Activated T-helper 9 cell treated with anti-CD3 and anti-CD28 coated beads, Interleukin-2, amount 50 U/mL, for 16 hours (primary cell): ENCODE results near the gene PDCD1.
"Not testable (repeated sequence)": the region's sequence is repeated elsewhere in the genome, so short reads cannot be mapped to it uniquely, and the experiment has no call there.

Experiments used
- DNase-seq: peaks from one replicate; pipeline ENCODE4 v3.0.0-alpha.2; 2020; ENCODE audit warnings: low read depth

The PDCD1 gene

DNA sequence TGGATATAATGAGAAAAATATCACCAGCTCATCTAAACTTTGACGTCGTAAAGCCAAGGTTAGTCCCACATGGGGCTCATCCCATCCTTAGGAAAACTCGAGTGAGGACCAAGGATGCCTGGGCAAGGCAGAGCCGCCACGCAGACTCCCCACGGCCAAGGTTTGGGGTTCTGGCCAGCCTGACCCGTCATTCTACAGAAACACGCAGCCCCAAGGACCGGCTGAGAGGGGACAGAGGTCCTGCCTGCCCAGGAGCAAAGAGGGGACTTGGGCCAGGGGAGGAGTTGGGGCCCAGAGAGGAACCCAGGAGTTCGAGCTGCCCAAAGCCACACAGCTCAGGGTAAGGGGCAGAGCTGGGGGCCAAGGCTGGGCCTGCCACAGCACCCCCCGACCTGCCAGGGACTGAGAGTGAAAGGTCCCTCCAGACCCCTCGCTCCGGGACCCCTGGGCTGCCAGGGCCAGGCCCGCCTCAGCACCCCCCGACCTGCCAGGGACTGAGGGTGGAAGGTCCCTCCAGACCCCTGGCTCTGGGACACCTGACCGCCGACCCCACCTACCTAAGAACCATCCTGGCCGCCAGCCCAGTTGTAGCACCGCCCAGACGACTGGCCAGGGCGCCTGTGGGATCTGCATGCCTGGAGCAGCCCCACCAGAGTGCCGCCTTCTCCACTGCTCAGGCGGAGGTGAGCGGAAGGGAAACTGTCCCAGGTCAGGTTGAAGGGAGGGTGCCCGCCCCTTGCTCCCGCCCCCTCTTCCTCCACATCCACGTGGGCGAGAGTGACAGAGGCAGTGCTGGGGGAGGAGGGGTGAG lies at the start of gene PDCD1:
TSS of gene PDCD1 (minus strand) at position 689 of the 811 bp plus-strand sequence. CDS start at position 633, 56 bp downstream.
- DNase-seq: peak; percentile 66

DNA sequence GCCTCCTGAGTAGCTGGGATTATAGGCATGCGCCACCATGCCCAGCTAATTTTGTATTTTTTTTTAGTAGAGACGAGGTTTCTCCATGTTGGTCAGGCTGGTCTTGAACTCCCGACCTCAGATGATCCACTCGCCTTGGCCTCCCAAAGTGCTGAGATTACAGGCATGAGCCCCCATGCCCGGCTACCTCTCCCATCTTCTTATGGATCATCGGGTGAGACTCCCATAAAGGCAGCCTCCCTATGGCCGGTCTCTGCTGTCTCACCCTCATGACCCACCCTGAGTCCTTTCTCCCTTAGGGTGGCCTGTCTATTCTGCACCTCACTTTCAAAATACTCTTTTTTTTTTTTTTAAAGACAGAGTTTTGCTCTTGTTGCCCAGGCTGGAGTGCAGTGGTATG lies 49.1 kb upstream of the PDCD1 start:
- DNase-seq: not testable (repeated sequence)

DNA sequence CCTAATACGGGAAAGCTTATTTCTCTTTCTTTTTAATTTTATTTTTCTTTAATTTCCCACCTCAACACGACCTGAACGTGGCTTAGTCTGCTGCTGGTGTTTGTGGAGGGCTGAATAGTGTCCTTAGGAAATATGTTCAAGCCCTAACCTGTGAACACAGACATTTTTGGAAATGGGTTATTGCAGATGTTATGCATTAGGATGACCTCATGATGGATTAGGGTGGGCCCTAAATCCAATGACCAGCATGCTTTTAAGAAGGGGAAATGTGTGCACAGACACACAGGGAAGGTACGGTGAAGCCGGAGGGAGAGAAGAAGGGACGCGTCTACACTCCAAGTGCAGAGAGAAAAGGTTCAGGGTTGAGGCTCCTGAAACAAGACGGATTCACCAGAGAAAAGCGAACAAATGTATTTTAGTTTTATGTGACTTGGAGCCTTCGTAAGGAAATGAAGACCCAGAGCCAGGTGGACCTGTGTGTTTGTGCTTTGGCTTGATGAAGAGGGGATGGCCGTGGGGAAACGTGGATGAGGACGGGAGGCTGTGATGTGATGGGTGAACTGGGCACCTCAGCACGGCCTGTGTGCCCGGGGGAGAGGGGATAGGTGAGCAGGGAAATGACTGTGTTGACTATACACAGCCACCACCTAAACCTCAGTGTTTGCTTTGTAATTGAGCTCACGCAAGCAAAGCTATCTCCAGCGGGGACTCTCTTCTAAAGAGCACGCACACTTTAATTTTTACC lies 48.3 kb upstream of the PDCD1 start:
- no peak for DNase-seq

DNA sequence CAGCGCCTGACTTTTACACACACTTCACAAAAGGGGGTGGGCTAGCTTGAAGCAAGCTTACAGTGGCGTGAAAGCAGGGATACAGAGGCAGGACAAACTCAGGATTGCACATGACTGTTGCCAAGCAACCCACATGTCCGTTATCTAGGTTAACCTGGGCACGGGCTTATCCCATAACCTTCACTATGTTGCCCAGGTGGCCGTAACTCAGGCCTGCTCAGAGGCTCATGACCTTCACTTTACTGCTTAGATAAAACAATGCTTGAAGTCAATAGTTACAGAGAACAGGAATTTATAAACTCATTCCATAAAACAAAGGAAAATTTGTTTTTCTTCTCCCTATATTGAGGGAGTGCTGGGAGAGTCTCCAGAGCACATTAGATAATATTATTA lies 47.7 kb upstream of the PDCD1 start:
- not testable (repeated sequence) for DNase-seq

DNA sequence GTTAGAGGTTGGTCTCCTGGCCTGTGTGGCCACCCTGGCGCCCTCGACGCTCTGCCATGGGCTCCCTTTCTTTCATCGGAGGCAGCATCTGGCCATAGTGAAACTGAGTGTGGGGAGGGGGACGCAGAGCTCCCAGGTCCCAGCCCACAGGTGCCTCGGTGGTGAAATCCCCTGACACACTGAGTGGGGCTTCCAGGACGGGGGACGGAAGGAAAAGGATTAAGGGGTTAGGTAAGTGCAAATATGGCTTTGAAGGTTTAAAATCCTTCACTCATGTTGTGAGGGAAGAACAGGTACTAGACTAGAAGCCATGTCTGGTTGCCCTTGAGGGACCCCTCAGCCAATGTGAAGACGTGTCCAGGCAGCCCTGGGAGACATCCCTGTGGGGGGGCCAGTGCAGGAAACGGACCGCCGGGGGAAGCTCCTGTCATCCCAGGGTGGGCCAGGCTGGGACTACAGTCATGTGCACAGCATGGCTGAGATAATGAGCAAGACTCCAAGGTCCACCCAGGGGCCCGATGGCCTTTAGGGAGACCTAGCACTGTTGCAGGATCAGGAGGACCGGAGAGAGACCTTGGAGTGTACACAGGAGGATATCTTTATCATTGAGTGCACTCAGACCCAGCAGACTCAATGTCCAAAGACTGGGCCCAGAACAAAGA lies 47.2 kb upstream of the PDCD1 start:
- no peak for DNase-seq

DNA sequence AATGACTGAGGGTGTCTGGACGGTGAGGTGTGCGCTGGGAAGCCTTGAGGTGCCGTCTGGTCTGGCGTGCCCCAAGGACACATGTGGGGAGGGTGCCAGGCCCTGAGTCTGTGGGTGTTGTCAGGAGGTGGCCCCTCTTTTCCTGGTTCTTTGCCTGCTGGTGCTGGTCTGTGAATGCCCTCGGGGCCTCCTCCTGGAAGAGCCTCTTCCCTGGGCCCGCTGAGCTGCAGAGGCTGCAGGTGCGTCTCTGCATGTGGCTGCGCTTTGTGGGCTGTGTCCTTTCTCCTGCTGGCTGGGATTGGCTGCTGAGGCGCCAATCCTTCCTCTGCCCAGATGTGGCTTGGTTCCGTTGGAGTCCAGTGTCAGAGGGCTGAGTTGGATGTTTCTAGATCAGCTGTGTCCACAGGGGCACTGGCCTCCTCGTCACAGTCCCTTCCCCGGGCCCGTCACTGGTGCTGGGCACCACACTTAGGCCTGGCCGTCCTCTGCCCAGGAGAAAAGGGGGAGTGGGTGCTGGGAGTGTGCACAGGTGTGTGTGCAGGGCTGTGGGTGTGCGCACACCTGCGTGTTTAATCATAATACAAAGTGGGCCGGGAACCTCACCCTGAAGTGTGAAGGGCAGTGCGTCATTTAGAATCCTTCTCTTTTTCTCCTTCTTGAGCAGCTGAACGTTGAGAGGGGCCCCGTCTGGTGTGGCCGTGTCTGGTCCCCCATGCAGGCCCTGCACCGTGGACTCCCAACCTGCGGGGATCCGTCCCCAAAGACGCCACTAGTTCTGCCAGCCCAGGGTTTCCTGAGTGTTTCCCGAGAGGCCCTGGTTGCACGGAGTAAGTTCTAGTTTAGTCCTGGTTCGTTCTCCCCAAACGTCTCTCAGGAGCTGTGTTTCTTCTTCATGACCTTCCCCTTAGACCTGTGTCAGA lies 46.4 kb upstream of the PDCD1 start:
- no peak for DNase-seq

DNA sequence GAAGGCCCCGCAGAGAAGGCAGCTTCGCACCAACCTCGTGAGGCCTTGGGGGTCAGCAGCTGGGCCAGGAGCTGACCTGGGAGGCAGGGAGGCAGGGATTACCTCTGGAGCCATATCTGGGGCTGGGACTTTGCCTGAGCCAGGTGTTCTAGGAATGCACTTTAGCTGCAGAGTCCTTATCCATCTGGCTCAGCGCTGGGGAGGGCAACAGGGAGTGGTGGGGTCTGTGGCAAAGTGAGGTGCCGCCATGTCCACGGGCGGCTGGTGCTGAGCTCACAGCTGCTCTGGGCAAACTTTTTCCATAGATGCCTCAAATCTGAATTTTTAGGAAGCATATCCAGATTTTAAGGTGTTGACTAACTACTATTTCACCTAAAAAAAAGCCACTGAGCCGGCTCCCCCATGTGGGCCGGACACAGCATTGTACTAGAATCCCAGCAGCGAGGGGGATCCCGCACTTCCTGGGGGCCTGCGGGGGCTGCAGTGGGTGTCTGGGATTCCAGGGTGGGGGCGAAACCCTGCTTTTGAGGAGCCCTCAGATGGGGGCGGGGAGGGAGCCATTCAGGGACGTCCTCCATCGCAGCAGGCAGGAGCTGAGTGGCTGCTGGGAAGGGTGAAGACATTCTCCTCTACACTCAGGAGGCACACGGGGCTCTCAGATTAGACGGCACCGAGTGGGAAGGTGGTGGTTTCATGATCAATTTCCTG lies 45.5 kb upstream of the PDCD1 start:
- no peak for DNase-seq

DNA sequence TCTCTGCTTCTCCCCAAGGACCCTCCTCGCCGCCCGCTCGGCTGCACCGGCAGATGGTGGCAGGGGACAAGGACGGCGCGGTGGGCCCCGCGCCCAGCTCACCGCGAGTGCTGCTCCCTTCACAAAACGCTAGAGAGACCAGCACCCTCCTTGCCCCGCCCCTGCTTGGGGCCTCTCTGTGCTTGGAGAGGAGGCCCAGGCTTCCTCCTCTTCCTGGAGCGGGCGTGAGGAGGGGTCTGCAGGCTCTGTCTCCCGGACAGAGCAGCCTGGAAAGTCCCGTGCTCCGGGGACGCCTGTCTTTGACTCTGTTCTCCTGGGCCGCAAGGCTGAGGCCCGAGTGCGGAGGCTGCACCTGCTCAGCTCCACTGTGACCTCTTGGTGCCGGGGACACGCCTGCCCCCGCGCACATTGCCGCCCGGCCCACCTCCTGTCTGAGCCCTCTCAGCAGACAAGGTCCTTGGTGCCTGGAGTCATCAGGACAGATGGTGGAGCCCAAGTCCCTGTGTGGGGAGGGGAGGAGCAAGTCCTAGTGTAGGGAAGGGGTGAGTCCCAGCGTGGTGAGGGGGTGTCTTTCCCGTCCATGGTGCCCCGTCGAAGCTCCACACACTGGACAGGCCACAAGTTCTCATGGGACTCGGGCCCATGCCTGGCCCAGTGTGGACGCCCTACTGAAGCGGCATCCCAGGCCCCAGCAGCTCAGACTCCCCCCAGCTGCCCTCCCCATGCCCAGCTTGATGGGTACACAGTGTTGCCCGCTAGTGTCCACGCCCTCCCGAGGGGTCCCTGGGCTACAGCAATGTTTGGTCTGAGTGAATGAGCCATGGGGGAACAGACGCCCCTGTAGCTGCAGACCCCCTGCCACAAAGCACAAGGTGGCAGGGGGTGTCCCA lies 44.7 kb upstream of the PDCD1 start:
- no peak for DNase-seq

DNA sequence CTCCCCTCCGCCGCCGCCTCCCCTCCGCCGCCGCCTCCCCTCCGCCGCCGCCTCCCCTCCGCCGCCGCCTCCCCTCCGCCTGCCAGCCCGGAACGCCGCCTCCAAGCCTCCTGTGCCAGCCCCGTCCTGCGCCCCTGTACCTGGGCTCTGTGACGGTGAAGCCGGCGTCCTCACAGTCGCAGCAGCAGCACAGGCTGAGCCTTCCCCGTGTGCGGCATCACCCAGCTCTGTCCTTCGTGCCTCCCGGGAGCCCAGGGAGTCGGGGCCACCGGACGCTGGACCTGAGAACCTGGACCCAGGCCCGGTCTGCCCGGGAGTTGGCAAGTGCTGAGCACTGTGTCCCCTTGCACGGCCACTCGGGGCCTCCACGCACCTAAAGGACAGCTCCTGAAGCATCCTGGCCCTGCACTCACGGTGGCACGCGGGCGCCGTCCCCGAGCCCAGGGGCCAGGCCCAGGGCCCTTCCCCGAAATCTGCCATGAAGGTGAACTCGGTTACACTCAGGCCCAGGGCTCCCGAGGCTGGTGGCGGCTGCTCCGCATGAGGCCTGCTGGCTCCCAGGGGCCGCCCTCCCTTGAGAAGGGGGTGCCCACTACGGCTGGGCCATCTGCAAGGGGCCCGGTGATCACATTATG lies 43.8 kb upstream of the PDCD1 start:
- DNase-seq: no peak

DNA sequence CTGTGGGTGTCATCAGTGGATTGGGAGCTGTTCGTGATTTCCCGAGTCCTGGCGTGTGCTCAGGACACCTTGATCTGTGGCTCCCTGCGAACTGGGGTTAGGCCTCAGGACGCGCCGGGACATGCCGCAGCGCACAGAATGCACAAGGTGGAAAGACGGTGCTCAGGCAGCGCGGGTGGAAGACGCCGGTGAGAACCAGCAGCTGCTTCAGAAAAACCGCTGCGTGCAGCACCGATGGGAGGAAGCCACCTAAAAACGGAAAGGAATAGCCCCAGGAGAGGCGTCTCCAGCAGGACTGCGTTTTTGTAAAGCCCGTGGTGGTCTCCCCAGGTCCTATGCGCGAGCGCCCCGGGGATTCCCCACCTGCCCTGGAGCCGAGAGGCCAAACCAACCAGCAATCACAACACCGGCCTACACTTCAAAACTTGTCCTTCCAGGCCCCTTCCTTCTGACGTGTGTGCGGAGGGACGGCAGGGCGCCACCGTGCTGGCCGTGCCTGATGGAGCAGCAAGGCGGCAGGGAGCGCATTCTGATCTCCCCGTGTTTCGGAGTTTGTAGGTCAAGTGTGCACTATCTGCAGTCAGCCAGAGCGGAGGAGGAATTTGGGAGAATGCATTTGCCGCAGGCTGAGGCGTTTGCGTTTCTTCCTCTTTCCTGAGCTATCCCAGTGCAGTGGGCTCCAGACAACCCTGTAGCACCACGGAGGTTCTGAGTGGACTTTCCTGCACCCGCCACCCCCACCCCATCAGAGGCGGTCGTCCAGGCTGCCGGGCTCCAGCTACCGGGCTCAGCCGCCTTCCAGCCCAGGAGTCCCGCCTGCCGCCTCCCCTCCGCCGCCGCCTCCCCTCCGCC lies 43.0 kb upstream of the PDCD1 start:
- no peak for DNase-seq

DNA sequence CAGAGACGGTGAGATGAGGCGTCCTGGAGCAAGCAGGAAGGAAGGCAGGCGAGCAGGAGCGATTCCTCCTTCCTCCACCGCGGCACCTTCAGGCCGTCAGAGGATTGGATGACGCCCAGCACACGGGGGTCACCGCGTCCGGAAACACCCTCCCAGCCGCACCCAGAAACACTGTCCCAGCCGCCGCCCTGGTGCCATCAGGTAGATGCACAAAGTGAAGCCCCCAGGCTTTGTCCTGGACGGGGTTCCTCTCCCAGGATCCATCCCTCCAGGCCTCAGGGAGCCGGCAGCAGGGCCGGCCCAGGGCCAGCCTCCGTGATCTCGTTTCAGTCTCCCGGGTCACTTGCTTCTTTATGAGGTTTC lies 42.3 kb upstream of the PDCD1 start:
- no peak for DNase-seq

DNA sequence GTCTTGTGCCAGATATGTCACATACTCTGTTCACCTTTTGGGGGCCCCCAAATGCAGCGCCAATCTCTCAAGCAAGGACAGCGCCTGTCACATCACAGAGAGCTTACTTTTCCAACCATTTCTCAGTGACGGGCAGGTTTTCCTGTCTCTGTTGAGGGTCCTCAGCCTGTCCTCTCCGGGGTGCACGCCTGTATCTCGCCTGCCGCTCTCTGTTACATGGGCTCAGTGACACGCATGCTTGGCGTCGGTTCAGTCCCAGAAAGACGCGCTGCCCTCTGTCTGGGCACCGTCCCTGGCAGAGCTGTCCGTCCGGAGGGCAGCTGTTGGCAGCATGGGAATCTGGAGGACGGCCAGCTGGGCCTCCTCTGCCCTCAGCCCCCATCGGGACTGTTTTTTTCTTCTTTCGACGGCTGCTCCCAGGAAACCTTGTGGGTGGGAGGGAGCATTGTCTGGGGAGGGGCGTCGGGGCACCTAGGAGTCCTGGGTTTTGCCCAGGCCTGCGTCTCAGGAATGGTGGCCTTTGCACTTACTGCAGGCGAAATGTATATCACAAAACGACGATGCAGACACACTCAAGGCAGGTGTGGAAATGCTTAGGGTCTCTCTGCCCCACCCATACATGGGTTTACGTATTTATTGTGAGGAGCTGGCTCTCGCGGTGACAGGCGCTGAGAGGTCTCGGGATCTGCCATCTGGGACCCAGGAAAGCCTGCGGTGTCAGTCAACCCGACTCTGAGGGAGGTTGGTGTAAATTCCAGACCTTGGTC lies 41.7 kb upstream of the PDCD1 start:
- no peak for DNase-seq

DNA sequence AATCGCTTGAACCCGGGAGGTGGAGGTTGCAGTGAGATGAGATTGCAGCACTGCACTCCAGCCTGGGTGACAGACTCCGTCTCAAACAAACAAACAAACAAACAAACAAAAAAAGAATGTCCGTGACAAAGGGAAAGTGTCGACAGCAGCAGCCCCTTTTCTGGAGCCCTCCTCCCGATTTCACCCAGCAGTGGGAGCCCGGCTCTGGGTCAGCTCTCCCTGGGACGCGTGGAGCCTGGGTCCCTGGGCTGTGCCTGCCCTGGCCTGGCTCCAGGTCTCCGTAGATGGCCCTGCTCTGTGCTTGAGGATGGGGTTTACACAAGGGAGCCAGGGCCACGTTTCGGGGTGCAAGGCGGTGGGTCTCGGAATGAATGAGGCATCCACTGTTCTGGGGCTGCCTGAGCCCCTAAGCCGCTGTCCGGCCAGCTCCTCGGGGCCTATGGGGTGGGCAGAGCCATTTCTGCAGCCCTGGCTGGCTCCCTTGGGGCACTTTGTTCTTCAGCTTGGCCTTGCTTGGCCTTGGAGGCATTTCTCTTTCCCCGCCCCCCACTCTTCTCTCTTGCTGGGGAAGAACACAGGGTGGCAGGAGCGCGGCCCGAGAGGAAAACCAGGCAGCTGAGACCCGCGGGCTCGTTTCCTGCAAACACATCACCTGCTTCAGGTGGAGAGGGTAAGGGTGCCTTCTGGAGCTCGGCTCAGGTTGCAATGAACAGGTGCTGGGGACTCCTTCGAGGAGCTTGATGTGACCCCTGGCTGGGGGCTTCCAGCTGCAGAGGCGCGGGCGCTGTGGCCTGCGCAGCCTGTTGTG lies 40.0 kb upstream of the PDCD1 start:
- DNase-seq: no peak

DNA sequence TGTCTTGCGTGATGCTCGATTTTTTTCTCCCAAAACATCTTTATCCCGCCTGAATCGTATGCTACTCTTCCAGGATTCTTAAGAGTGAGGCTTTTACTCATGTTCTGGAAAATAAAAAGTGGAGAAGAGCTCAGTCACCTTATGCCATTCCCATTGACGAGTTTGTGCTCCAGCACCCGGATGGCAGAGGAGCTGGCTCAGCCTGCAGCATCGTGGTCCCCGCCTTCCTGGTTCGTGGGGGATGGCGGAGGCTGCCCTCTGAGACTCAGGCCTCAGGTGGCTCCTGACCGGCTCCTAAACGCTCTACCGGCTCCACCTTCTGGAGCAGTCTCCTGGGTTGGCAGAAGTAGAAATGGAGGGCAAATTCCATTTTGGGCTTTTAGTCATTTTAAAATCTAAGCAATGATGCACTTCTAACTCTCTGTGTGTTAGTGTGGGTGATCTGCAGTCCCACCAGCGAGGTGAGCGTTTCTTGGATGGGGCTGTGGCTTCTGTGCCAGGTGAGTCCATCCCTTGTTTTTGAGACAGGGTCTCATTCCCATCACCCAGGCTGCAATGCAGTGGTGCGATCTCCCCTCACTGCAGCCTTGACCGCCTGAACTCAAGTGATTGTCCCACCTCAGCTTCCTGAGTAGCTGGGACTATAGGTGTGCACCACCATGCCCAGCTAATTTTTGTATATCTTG lies 38.7 kb upstream of the PDCD1 start:
- DNase-seq: no peak

DNA sequence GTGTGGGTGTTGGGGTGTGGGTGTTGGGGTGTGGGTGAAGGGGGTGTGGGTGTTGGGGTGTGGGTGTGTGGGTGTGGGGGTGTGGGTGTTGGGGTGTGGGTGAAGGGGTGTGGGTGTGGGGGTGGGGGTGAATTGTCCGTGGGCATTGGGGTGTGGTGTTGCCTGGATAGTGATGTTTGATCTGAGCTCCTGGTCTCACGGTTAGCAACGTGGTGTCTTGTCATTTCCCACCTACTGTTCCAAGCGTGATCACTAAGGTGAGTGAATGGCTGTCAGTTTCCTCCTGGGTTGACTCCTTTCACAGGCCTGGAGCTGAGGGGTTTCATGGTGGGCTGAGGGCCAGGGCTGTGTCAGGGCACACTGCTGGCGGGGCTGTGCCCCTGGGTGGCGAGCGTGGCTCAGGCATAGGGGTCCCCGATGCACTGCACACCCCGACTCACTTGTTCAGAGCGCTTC lies 38.1 kb upstream of the PDCD1 start:
- DNase-seq: no peak
